ENCODE data around the gene LSR. TPM values are rescaled to one million over a fixed set of nuclear protein-coding genes. Genes with fewer than 3 reads are reported as not detected.

The LSR gene
- total and polyA plus RNA-seq, 2 of the 4 experiments (the other 2 are of a cell fraction) = 0.18 to 0.44 TPM

DNA sequence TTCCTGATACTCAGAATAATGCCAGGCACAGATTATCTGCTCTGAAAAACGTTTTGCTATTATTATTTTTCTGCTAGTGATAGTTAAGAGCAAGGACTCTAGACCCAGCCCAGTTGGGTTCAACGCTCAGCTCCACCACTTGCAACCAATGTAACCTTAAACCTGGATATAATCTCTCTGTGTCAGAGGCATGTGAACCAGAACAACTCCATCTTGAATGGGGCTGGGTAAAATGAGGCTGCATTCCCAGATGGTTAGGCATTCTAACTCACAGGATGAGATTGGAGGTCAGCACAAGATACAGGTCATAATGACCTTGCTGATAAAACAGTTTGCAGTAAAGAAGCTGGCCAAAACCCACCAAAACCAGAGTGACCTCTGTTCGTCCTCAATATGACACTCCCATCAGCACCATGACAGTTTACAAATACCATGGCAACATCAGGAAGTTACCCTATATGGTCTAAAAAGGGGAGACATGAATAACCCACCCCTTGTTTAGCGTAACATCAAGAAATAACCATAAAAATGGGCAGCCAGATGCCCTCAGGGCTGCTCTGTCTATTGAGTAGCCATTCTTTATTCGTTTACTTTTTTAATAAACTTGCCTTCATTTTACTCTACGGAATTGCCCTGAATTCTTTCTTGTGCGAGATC is 33.9 kb upstream of the LSR start:
- ChIA-PET CTCF (no interaction called here), POLR2A (ENCODE audit: unreplicated experiment) (no interaction called here)
- Histone ChIP-seq H2AK9ac (replicated peaks; ENCODE audit: low read depth, low read length, poor library complexity) (no peak overlapping the region), H2AFZ (replicated peaks; ENCODE audit: low read length, poor library complexity) (no peak overlapping the region), H3K4me3 (ENCODE audit: insufficient read depth, low read depth, low read length) (no peak overlapping the region), H3K79me1 (ENCODE audit: low read depth in 1 of 2, low read length in 2 of 2) (no peaks in the 10 kb centered on the region), H2BK15ac (ENCODE audit: low read depth, low read length) (no peak overlapping the region), H4K5ac (ENCODE audit: low read depth, low read length) (no peak overlapping the region), H2AK5ac (ENCODE audit: low read depth, low read length) (no peak overlapping the region), H3K4me2 (ENCODE audit: low read depth, low read length) (no peak overlapping the region), H3K36me3 (ENCODE audit: control insufficient read depth, insufficient read depth, low read length) (no peaks in the 10 kb centered on the region), H4K8ac (ENCODE audit: low read depth in 2 of 2, low read length in 2 of 2) (no peak overlapping the region), H3K27ac (ENCODE audit: insufficient read depth, low read length) (no peak overlapping the region), H3K27me3 (ENCODE audit: control insufficient read depth, insufficient read depth, low read length) (no peaks in the 10 kb centered on the region; the same call in 1 of the 2 replicates), H3K14ac (replicated peaks; ENCODE audit: low read depth, low read length) (no peak overlapping the region), H2BK5ac (ENCODE audit: low read depth, low read length, poor library complexity, severe bottlenecking) (no peak overlapping the region), H2BK120ac (ENCODE audit: low read depth, low read length) (no peak overlapping the region), H3K4me1 (ENCODE audit: control insufficient read depth, insufficient read depth, low read length) (no peaks in the 10 kb centered on the region), H3K23ac (ENCODE audit: low read depth, low read length) (no peak overlapping the region), H3K9ac (ENCODE audit: low read depth, low read length) (no peak overlapping the region), H3K9me3 (ENCODE audit: control insufficient read depth, insufficient read depth, low read length) (peaks cover 3% of the 10 kb centered on the region; the same call in 1 of the 2 replicates), H3K9me1 (ENCODE audit: insufficient read depth, low read length) (no peaks in the 10 kb centered on the region), H3K4ac (ENCODE audit: low read depth, low read length) (no peak overlapping the region), H4K91ac (ENCODE audit: insufficient read depth, low read depth, low read length) (no peak overlapping the region), H3K56ac (ENCODE audit: extremely low read depth, insufficient read depth, low read length) (no peak overlapping the region), H3K18ac (ENCODE audit: low read depth, low read length) (no peak overlapping the region), H4K20me1 (ENCODE audit: insufficient read depth, low read length) (no peaks in the 10 kb centered on the region), H2BK20ac (ENCODE audit: low read depth, low read length) (no peak overlapping the region)
- TF ChIP-seq CEBPB (IDR thresholded peaks at IDR 0.05; ENCODE audit: low read depth, low read length) (no peak), MXI1 (IDR thresholded peaks at IDR 0.05; ENCODE audit: borderline replicate concordance, low read depth, low read length) (no peak), CHD1 (IDR thresholded peaks at IDR 0.05; ENCODE audit: low read depth, low read length) (no peak), MAFK (IDR thresholded peaks at IDR 0.05; ENCODE audit: low read depth, low read length) (no peak), RCOR1 (IDR thresholded peaks at IDR 0.05; ENCODE audit: insufficient replicate concordance, low read length) (no peak)
- TF ChIP-seq, protein P1, sequence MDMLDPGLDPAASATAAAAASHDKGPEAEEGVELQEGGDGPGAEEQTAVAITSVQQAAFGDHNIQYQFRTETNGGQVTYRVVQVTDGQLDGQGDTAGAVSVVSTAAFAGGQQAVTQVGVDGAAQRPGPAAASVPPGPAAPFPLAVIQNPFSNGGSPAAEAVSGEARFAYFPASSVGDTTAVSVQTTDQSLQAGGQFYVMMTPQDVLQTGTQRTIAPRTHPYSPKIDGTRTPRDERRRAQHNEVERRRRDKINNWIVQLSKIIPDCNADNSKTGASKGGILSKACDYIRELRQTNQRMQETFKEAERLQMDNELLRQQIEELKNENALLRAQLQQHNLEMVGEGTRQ (IDR thresholded peaks at IDR 0.05; ENCODE audit: low read depth, low read length) = no peak
- TF ChIP-seq, protein P2, sequence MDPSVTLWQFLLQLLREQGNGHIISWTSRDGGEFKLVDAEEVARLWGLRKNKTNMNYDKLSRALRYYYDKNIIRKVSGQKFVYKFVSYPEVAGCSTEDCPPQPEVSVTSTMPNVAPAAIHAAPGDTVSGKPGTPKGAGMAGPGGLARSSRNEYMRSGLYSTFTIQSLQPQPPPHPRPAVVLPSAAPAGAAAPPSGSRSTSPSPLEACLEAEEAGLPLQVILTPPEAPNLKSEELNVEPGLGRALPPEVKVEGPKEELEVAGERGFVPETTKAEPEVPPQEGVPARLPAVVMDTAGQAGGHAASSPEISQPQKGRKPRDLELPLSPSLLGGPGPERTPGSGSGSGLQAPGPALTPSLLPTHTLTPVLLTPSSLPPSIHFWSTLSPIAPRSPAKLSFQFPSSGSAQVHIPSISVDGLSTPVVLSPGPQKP (IDR thresholded peaks at IDR 0.05; ENCODE audit: borderline replicate concordance, low read depth, low read length) = no peak
- ATAC-seq (ENCODE audit: low read depth) (no peak), DNase-seq (no peak)
- no TSS peak for BruUV-seq (replicated peaks)
- intact Hi-C loops (cut with micrococcal nuclease) (no loop called here), dilution Hi-C loops (cut with HindIII; ENCODE audit: low sequenced_read_pairs, unreplicated experiment) (no loop called here), in situ Hi-C loops (cut with MboI; ENCODE audit: low sequenced_read_pairs) (no loop called here)
- no CpG with 5 or more reads among the region's 7 CpGs for WGBS, 2 experiments (ENCODE audit: extremely low coverage in 2 of 2, insufficient read length in 1 of 2)

Data from IMR-90 (cell line).